NCI-H146 (cell line): Measurements from ENCODE around the gene ZBED5.
A peak's percentile ranks its signal among the peaks of the same experiment; 100 is the strongest.
"Not testable (repeated sequence)": the region's sequence is repeated elsewhere in the genome, so short reads cannot be mapped to it uniquely, and the experiment has no call there.

ENCODE experiments used
- DNase-seq: peaks from one replicate; lab custom pipeline; 2025; lab: John Stamatoyannopoulos, UW

ZBED5 gene

DNA sequence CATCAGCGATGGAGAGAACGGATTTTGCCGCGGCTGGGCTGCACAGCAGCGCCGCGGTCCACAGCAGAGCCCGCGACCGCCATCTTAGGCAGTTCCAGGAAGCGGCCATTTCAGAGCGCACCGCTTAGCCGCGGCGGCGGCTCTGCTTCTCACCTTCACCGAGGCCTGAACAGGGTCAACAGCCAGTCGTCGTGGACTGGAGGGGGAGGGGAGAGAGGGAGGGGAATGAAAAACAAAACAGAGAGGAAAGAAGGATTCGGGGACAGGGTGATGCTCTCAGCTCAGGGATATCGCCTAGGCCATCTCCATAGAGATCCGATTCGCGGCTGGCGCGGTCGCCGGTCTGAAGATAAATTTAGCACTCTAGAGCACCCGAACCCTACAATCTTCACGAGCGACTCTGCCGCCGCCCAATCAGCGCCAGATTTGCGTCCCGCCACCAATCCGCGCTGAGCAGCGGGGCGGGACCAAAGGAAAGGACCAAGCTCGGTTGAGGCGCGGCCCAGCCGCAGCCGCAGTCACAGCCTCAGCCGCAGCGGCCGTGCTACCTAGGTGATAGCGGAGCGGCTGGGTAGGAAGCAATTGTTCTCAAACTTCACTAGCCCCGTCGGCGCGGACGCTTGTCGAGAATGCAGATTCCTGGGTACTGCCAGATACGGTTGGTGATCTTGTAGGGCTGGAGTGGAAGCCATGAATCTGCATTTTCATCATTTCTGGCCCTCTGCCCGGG is at the start of gene ZBED5:
Gene ZBED5 (minus strand): TSS at position 345 of the 730 bp plus-strand sequence. CDS start 3,108 bp downstream, outside the sequence.
- DNase-seq: peak; percentile 97

DNA sequence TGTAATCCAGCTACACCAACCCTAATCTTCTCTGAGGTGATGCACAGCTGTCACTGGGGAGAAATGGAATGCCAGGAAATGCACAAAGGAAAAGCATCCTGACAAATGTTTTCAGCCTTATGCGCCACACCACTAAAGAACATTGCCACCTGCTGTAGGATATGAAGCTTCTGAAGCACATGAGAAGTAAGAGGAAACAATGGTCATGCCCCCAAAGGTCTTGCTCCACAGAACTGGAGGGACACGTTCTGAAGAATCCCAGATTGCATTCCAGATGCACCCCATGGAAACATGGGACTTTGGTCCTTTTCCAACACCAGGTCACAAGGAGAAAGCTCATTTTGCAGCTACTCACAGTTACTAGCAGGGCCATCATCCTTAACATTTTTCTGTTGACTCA is 48.7 kb upstream of the ZBED5 start:
- DNase-seq: peak; percentile 5

GRCh38 chr11:10902301-10903063 is 44.6 kb upstream of the ZBED5 start:
- DNase-seq: no peak

- no peak for DNase-seq
Measured at GRCh38 chr11:10900681-10901415, 43.0 kb upstream of the ZBED5 start.

DNA sequence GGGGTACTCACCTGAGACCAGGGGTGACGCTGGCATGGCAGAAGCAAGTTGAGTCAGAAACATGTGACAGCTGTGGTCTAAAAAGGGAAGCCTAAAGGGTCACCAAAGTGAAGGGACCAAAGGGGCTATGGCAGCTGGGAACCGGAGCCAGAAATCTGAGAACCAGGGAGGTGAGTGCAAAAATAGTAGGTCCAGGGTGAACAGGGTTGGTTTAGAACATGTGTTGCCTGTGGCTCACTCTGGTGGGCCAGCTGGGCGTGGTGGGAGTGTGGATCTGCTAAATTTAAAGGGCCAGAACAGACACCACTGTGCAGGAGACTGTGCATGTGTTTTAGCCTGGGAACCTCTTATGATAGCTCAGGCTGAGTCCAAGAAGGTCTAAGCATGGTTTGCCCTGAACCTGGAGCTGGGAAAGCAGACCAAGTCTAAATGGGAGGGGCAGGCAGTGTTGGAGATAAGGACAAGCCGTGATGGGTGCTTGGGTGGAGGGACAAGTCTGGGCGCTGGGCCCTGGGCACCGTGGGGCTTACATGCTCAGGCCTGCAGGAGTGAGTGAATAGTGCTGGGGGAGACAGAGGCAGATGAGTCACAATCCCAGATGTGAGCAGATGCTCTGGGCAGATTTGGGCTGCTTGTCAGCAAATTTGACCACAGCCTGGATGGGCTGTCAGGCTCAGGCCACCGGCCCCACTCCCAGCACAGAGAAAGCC is 41.4 kb upstream of the ZBED5 start:
- no peak for DNase-seq

- no peak for DNase-seq
Measured at GRCh38 chr11:10898763-10899025, 40.8 kb upstream of the ZBED5 start.

DNA sequence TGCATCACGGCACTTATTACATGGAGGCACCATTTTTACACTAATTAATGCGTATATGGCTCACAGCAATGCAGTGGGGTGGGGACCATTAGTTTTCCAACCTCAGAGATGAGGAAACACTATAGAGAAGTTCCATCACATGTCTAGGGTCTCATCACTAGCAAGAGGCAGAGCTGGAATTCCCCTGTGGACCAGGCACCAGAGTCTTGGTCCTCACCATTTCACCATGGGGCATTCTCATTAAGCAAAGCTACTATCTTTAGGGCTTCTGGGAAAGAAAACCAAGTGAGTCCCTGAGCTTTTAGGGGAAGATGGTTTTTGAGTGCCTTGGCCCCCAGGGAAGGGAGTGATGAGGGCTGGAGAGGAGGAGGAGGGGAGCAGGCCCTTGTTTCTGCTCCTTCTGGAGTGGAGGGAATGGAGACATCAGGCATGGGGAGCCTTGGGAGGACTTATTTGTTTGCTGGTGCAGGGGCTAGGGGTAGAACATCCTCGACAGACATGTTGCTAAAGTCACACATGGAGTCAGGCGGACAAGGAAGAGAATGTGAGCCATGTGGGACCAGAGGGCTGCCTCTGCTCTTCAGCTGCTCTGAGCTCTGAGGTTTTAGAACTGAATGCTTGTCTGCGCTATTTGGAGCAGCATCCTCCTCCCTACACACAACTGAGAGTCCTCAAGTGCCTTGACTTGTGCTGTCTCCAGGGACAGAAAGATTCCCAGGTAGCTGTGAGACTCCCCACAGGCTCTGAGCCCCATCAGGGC is 40.3 kb upstream of the ZBED5 start:
- DNase-seq: no peak

- no peak for DNase-seq
Measured at GRCh38 chr11:10897150-10897549, 39.3 kb upstream of the ZBED5 start.

GRCh38 chr11:10896493-10896892 is 38.6 kb upstream of the ZBED5 start:
- DNase-seq: no peak

- no peak for DNase-seq
Measured at GRCh38 chr11:10895285-10895684, 37.4 kb upstream of the ZBED5 start.

GRCh38 chr11:10894666-10895065 is 36.8 kb upstream of the ZBED5 start:
- no peak for DNase-seq

DNA sequence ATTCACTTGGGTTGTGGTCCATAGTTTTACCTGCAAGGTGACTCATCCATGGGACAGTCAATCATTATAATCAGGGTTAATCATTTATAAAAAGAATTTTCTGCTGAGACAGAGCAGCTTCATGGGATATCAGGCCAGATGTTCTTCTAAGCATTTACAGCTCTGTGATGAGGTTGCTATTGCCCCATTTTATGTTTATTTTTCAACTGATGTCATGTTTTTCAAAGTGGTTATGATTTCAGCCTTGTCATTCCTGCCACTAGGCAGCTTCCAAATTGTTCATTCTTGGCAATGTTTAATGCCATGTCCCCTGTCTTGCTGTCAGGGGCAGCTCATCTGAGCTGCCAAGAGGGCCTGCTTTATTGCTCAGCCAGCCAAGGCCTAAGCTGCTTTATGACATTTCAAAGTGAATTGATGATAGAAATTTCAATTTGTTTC is 35.9 kb upstream of the ZBED5 start:
- no peak for DNase-seq

- no peak for DNase-seq
Measured at GRCh38 chr11:10892250-10892649, 34.4 kb upstream of the ZBED5 start.

GRCh38 chr11:10891151-10891720 is 33.4 kb upstream of the ZBED5 start:
- no peak for DNase-seq

DNA sequence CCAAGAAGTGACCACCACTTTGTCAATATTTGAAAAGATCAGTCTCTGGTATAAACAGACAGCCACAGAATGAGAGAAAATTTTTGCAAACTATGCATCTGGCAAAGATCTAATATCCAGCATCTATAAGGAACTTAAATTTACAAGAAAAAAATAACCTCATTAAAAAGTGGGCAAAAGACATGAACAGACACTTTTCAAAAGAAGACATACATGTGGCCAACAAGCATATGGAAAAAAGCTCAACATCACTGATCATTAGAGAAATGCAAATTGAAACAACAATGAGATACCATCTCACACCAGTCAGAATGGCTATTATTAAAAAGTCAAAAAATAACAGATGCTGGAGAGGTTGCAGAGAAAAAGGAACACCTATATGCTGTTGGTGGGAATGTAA is 32.2 kb upstream of the ZBED5 start:
- not testable (repeated sequence) for DNase-seq

GRCh38 chr11:10887307-10887706 is 29.5 kb upstream of the ZBED5 start:
- DNase-seq: no peak

DNA sequence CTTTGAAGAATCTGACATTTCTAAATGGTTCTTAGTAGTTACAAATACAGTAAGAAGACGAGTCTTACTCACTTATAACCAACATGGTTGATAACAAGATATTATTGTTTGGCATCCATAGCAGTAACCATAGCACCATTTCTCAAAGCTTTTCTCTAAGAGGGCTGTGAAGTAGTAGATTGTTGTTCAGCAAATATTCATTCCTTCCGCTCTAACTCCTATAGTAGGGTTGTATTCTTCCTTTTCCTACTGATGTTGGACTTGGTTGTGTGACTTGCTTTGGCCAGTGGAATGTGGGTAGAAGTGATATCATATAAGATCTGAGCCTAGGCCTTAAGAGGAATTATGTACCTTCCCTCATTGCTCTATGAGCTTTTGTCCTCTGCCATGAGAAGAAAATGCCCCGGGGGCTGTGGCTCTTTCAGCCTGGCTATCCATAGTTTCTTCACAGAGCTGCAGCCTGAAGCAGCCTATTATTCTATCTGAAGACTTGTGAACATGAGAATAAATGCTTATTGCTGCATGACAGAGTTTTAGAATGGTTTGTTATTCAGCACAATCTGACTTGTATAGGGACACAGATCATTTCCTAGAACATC is 28.9 kb upstream of the ZBED5 start:
- no peak for DNase-seq

DNA sequence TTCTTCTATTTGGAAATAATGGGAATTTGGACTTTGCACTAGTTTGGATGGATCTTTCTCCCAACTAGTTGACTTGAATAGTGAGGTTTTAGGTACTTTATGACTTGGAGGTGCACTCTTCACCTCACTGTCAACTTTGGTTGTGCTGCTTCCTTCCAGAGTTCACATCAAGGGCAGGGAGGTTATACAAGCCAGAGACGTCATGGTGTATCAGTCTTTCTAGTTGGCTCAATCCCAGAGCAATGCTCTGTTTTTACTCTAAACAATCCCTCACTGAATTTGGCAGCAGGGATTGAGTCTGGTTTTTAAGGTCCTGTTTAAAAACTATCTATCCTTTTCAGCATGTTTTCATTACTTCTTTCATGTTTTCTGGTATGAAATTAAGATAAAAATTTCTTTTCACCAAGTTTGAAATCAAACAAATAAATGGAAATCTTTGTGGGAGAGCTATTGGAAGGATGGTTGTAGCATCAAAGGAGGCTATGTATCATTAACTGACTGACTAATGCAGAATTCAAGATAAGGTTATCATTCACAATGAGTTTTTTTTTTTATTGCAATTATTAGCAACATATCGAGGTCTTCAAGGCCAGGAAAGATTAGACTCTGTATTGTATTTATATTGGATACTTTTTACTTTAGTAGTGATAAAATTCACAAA is 28.0 kb upstream of the ZBED5 start:
- DNase-seq: no peak

DNA sequence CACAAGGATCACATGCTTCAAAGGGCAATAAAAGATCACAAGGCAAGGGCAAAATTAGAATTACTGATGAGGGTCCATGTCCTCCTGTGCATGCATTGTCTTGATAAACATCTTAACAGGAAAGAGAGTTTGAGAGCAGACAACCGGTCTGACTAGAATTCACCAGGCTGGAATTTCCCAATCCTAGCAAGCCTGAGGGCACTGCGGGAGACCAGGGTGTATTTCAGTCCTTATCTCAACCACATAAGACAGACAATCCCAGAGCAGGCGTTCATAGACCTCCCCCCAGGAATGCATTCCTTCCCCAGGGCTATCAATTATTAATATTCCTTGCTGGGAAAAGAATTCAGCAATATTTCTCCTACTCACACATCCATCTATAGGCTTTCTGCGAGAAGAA is 26.4 kb upstream of the ZBED5 start:
- not testable (repeated sequence) for DNase-seq

- no peak for DNase-seq
Measured at GRCh38 chr11:10881892-10882291, 24.0 kb upstream of the ZBED5 start.
